DMS 273 (cell line): Measurements from ENCODE around the gene MN1.

Experiments
- DNase-seq: peaks from one replicate; lab custom pipeline; 2025; ENCODE audit not compliant: unreplicated experiment; lab: John Stamatoyannopoulos, UW

Gene MN1

DNA sequence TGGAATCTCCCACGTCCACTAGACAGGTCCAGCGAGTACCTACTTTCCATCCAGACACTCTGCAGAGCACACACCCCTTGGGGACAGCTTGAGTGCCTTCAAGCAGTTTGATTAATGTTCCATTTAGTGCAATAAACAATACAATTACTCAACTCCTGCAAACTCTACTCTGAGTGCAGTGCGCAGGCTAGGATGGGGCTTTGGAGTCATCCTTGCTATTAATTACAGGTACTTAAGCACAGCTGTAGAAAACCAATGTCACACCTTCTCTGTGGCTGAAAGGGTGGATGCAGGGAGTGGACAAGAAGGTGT lies 82.6 kb downstream of the MN1 start:
- no peak for DNase-seq

DNA sequence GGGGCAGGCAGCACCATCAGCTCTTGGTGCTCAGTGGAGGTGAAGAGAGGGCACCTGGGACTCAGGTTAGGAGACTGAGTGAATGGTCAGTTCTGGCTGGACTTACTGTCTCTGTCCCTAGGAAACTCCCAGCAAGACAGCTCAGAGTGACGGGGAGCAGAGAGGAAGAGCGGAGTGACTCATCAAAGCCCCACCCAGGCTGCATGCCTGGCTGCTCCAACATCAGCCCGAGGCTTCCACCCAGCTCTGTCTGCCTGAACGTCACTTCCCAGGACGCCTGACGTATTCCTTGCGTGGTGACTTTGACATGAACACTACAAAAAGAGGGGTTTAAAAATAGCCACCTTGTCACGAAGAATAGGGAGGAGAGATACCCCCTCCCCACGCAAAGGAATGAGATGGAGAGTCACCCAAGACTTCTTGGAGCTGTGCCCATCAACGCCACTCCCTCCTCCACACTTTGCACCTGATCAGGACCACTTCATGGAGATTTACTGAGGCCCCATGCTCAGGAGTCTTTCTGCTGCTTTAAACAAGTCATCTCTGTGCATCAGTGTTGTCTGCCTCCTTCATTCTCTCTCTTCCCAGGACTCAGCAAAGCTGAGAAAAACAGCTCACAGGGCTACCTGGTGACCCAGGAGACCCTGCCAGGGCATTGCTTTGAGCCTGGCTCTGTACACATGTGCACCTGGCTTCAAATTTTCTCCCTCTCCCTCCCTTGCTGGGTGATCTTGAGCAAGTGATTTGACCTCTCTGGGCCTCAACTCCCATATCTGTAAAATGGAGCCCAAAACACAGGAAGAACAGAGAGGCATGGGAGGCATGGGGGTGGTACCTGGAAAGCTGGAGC lies 83.1 kb downstream of the MN1 start:
- DNase-seq: no peak

- no peak for DNase-seq
Observed at GRCh38 chr22:27717094-27717493, 84.5 kb downstream of the MN1 start.

DNA sequence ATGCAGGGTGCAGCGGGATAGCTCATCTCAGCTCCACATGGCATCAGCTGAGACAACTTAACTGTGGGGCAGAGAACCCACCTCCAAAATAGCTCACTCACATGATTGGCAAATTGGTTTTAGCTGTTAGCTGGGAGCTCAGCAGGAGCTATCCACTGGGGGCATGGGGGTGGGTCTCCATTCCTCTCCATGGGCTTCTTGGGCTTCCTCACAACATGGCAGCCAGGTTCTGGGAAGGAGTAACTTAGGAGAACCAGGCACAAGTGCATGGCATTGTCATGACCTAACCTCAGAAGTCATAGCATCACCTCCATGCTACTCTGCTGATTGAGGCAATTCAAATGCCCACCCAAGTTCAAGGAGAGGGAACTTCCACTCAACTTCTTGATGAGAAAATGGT lies 85.5 kb downstream of the MN1 start:
- DNase-seq: no peak

GRCh38 chr22:27715106-27715505 lies 86.5 kb downstream of the MN1 start:
- peak; percentile 59 for DNase-seq

- DNase-seq: no peak
Observed at GRCh38 chr22:27714068-27714467, 87.5 kb downstream of the MN1 start.

DNA sequence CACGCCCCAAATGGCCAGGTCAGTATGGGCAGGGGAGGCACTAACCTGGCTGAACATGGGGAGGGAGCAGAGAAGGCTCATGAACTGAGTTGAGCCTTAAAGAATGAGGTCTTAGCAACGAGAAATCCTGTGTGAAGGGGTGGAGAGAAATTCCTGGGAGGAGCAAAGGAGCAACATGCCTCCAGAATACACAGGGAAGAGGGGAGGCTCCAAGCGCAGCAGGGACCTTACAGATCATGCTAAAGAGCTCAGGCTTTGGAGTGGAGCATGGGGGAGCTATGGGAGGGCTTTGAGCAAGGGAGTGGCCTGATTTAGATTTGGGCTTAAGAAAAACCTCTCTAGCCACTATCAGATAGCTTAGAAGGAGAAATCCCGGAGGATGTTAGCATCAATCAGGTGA lies 88.1 kb downstream of the MN1 start:
- no peak for DNase-seq

- DNase-seq: no peak
Observed at GRCh38 chr22:27711756-27712155, 89.8 kb downstream of the MN1 start.

DNA sequence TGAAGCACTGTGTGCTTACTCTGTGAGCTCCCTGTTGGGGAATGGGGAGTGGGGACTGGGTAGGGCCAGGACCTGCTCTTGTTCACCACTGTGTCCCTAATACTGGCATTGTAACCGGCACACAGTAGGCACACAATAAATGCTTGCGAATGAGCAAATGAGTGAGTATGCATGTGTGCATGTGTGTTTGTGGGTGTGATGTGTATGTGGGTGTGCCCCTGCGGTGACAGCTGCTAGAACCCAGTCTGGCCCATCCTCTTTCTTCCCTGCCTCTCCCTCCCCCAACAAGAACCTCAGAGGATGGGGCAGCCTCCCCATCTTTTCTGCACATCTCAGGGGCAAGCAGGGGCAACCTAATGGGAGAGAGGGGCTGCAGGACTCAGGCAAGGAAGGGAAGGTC lies 90.5 kb downstream of the MN1 start:
- DNase-seq: no peak

DNA sequence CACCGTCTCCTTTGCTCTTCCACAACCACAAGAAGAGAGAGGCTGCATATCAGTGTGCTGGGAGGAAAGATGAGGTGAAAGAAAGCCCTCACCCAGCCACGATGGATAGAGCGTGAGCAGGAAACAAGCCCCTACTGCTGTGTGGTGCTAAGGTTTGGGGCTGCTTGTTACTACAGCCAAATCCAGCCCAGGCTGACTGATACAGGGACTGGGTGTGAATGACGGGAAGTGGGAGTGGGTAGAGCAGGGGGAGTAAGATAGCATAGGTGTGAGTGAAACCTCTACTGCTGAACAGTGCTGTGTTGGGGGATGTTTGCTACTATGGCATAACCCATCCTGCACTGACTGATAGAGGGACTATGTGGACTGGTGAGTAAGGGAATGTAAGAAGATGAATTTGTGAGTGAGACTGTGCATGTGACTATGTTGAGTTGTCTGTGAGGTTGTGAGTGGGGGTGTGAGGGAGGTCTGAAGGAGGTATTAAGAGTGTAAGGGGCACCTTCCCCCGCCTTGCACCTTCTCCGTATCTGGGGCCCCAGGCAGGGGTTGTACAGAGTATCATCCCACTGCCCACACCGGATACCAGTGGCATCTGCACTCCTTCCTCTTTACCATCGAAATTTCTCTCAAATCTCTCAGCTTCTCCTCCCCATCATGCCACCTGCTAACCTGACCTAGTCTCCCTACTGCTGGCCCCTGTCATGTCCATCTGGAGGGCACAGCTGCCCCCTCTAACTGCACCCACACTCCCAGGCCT lies 91.5 kb downstream of the MN1 start:
- DNase-seq: no peak

- no peak for DNase-seq
Observed at GRCh38 chr22:27706489-27706888, 95.1 kb downstream of the MN1 start.

DNA sequence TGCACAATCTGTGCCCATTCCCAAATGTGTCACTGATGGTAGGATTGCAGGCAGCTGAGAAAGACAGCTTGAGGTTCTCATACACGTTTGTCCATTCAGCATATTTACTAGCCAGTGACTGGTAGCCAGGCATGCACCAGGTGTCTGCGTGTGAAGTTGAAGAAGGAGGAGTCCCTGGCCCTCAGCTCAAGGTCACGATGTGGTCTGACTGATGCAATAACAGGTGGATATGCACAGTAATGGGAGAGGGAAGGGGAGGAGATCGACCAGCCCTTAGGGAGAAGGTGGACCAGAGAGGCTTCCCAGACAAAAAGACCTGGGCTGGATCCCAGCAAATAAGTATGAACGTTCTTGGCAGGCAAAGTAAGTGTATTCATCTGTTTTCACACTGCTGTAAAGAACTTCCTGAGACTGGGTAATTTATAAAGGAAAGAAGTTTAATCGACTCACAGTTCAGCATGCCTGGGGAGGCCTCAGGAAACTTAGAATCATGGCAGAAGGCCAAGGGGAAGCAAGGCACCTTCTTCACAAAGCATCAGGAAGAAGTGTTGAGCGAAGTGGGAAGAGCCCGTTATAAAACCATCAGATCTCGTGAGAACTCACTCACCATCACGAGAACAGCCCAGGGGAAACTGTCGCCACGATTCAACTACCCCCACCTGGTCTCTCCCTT lies 96.0 kb downstream of the MN1 start:
- no peak for DNase-seq

- DNase-seq: no peak
Observed at GRCh38 chr22:27704581-27704980, 97.0 kb downstream of the MN1 start.

DNA sequence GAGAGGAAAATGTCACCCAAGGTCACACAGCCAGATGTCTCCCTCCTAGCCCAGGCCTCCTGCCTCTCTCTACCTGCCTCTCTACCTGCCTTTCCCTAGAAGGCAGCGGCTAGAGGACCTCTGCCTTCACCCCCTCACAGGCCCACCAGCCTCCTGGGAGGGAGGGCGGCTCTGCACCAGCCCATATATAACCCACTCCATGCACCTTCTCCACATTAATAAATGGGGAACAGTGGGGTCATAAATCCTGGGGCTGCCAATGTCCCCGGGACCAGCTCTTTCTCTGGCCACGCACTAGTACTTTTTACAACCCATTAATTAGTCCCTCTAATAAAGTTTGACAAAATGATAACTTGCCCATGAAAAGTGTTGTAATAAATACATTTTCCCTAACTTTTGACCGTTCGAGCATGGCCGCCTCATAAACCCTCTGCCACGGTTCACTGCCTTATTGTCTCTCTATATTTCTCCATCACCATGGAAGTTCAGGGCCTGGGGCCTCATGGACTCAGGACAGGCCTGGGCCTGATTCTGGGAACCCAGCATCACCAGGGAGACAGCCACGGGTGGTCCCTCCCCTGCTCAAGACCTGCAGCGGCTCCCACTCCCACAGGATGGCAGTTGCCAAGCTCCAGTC lies 102.1 kb downstream of the MN1 start:
- DNase-seq: no peak

GRCh38 chr22:27698813-27699212 lies 102.7 kb downstream of the MN1 start:
- no peak for DNase-seq
